ENCODE data around the gene DIS3L2. TPM values are rescaled to one million over a fixed set of nuclear protein-coding genes. Genes with fewer than 3 reads are reported as not detected.

DIS3L2 gene
- total RNA-seq, 2 experiments from 2014 or later, result 20.2 to 20.6 TPM

DNA sequence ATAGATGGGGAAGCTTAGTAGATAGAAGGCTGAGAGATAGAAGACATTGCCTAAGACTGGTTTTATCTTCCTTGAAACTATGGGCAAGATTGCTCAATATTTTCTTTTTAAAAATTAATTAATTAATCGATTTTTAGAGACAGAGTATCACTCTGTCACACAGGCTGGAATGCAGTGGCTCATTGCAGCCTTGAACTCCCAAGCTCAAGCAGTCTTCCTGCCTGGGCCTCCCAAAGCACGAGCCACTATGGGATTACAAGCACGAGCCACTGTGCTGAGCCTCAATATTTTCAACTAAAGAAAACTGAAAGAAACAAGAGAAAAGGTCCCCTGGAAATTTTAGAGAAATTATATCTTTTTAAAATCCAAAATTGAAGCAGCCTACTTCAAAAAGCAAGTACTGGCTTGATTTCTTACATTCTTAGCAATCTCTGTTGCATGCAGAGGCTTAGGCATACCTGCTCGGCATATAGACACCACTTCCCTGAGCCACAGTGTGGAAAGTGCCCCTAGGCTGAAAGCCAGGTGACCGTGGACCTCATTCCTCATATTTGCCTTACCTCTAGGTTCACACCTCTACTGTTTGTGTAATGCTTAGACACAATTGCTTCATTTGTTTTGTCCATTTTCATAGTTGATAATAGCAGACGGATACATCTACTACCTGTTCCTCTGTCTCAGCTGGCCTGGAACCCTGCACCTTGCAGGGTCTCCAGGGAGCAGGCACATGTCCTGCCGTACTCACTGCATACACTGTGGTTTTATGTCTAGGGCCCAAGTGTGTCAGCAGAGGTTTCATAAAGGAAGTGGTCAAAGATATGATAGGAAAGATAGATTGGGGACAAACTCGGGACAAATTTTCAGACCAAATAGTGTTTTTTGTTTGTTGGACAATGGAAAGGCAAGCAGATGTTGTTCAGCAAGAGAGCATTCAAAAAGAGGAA lies 250.5 kb downstream of the DIS3L2 start:
- ChIA-PET CTCF (ENCODE audit: unreplicated experiment) (interaction anchor here (1.0 kb wide), 1 partner anchor 95 kb away, joined by 3 read pairs; no protein-coding TSS in a partner anchor), POLR2A (no interaction called here)
- peak overlapping the region; percentile 28 for H3K4me3 ChIP-seq (ENCODE audit: low read depth, low read length, poor library complexity, severe bottlenecking)
- H3K36me3 ChIP-seq (ENCODE audit: insufficient read depth, low read length), result peaks cover 10% of the 10 kb centered on the region; the same call in 1 of the 2 replicates
- peak overlapping the region; percentile 76 for H3K4me2 ChIP-seq (ENCODE audit: low read length)
- peak overlapping the region; percentile 51 for H3K27ac ChIP-seq (ENCODE audit: low read depth, low read length, poor library complexity, severe bottlenecking)
- intact Hi-C loops (cut with micrococcal nuclease; ENCODE audit: unreplicated experiment), result no loop called here
- peak; percentile 79 for DNase-seq (ENCODE audit: low spot score)
- H3K9me2 ChIP-seq (ENCODE audit: insufficient read depth, low read length), result no peaks in the 10 kb centered on the region
- no peaks in the 10 kb centered on the region for H3K79me2 ChIP-seq (ENCODE audit: insufficient read depth, low read depth, low read length)
- H3K4me1 ChIP-seq (ENCODE audit: insufficient read depth, low read length, poor library complexity, severe bottlenecking), result peaks cover 35% of the 10 kb centered on the region
- TF ChIP-seq EZH2phosphoT487 (IDR thresholded peaks at IDR 0.05; ENCODE audit: borderline replicate concordance, low read depth, low read length), result no peak
- TF ChIP-seq, protein P1, sequence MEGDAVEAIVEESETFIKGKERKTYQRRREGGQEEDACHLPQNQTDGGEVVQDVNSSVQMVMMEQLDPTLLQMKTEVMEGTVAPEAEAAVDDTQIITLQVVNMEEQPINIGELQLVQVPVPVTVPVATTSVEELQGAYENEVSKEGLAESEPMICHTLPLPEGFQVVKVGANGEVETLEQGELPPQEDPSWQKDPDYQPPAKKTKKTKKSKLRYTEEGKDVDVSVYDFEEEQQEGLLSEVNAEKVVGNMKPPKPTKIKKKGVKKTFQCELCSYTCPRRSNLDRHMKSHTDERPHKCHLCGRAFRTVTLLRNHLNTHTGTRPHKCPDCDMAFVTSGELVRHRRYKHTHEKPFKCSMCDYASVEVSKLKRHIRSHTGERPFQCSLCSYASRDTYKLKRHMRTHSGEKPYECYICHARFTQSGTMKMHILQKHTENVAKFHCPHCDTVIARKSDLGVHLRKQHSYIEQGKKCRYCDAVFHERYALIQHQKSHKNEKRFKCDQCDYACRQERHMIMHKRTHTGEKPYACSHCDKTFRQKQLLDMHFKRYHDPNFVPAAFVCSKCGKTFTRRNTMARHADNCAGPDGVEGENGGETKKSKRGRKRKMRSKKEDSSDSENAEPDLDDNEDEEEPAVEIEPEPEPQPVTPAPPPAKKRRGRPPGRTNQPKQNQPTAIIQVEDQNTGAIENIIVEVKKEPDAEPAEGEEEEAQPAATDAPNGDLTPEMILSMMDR (conservative IDR thresholded peaks at IDR 0.05; ENCODE audit: low read length), result no peak
- no peaks in the 10 kb centered on the region for H4K20me1 ChIP-seq (ENCODE audit: insufficient read depth, low read length)
- BruUV-seq (replicated peaks), result no TSS peak
- H2AFZ ChIP-seq (ENCODE audit: low read length), result no peak overlapping the region
- H3K9me3 ChIP-seq (ENCODE audit: low read length), result no peaks in the 10 kb centered on the region

DNA sequence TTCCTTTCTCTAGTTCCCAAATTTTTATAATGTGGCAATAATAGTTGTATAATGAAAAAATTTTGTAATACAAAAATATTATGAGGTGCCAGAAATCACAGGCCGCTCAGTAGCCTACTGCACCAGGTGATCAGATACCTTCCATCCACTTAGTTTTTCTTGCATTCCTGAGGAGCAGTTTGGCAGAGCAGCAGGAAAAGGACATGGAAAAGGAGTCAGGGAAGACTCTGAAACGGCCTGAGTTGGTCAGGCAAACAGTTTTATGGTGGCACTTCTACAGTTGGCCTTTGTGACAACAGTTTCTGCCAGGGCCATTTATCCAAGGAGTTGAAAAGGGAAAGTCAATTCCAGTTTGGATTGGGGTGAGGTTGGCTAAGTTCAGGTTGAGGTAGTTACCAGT lies 251.7 kb downstream of the DIS3L2 start:
- Histone ChIP-seq H3K9me3 (ENCODE audit: low read length) (no peaks in the 10 kb centered on the region), H3K79me2 (ENCODE audit: insufficient read depth, low read depth, low read length) (no peaks in the 10 kb centered on the region), H3K4me2 (ENCODE audit: low read length) (peak overlapping the region; percentile 76; the same call in 1 of the 2 replicates), H3K4me3 (ENCODE audit: low read depth, low read length, poor library complexity, severe bottlenecking) (no peak overlapping the region), H4K20me1 (ENCODE audit: insufficient read depth, low read length) (no peaks in the 10 kb centered on the region), H3K9me2 (ENCODE audit: insufficient read depth, low read length) (no peaks in the 10 kb centered on the region), H3K36me3 (ENCODE audit: insufficient read depth, low read length) (peaks cover 10% of the 10 kb centered on the region; the same call in 1 of the 2 replicates), H3K27ac (ENCODE audit: low read depth, low read length, poor library complexity, severe bottlenecking) (no peak overlapping the region), H2AFZ (ENCODE audit: low read length) (no peak overlapping the region), H3K4me1 (ENCODE audit: insufficient read depth, low read length, poor library complexity, severe bottlenecking) (peaks cover 35% of the 10 kb centered on the region)
- ChIA-PET POLR2A (no interaction called here), CTCF (ENCODE audit: unreplicated experiment) (no interaction called here)
- TF ChIP-seq, protein P1 (conservative IDR thresholded peaks at IDR 0.05; ENCODE audit: low read length), result no peak
- no peak for TF ChIP-seq EZH2phosphoT487 (IDR thresholded peaks at IDR 0.05; ENCODE audit: borderline replicate concordance, low read depth, low read length)
- TSS peak; percentile 55 for BruUV-seq (replicated peaks)
- intact Hi-C loops (cut with micrococcal nuclease; ENCODE audit: unreplicated experiment), result no loop called here
- DNase-seq (ENCODE audit: low spot score), result no peak

DNA sequence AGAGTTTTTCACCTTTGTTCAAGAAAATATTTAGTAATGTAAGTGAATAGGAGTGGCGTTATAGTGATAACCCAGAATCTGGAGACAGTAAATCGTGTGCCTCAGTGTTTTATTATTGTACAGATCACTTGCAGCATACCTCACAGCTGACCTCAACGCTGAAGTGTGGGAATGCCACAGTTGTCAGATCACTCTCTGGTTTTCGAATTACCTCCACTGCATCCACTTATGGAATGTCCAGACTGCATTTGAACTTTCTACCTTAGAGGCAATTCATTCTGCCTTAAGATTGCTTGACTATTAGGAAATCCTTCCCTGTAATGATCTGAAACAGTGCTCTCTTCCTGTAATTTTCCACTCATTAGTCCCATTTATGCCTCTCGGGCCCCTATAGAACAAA lies 252.5 kb downstream of the DIS3L2 start:
- no TSS peak for BruUV-seq (replicated peaks)
- TF ChIP-seq, protein P1 (conservative IDR thresholded peaks at IDR 0.05; ENCODE audit: low read length), result no peak
- TF ChIP-seq EZH2phosphoT487 (IDR thresholded peaks at IDR 0.05; ENCODE audit: borderline replicate concordance, low read depth, low read length), result no peak
- no peaks in the 10 kb centered on the region for H3K79me2 ChIP-seq (ENCODE audit: insufficient read depth, low read depth, low read length)
- intact Hi-C loops (cut with micrococcal nuclease; ENCODE audit: unreplicated experiment), result no loop called here
- no peak overlapping the region for H3K27ac ChIP-seq (ENCODE audit: low read depth, low read length, poor library complexity, severe bottlenecking)
- ChIA-PET POLR2A (no interaction called here), CTCF (ENCODE audit: unreplicated experiment) (no interaction called here)
- H3K9me2 ChIP-seq (ENCODE audit: insufficient read depth, low read length), result no peaks in the 10 kb centered on the region
- no peaks in the 10 kb centered on the region for H3K9me3 ChIP-seq (ENCODE audit: low read length)
- no peak overlapping the region for H3K4me3 ChIP-seq (ENCODE audit: low read depth, low read length, poor library complexity, severe bottlenecking)
- H3K4me1 ChIP-seq (ENCODE audit: insufficient read depth, low read length, poor library complexity, severe bottlenecking), result peaks cover 41% of the 10 kb centered on the region
- H4K20me1 ChIP-seq (ENCODE audit: insufficient read depth, low read length), result no peaks in the 10 kb centered on the region
- H3K4me2 ChIP-seq (ENCODE audit: low read length), result no peak overlapping the region
- DNase-seq (ENCODE audit: low spot score), result no peak
- peaks cover 10% of the 10 kb centered on the region; the same call in 1 of the 2 replicates for H3K36me3 ChIP-seq (ENCODE audit: insufficient read depth, low read length)
- no peak overlapping the region for H2AFZ ChIP-seq (ENCODE audit: low read length)

Measured in OCI-LY7 (cell line).